IPS-20b (cell line): ENCODE results near the gene KERA.

Source experiments
- H3K27ac ChIP-seq: one replicate; pipeline ENCODE4 v1.5.1; 2013; ENCODE audit warnings: low read length
- H3K27me3 ChIP-seq: 2 replicates; pipeline ENCODE4 v1.6.1; 2013; ENCODE audit warnings: mild to moderate bottlenecking, low read length, inconsistent platforms; ENCODE audit not compliant: insufficient read depth
- H3K36me3 ChIP-seq: 2 replicates; pipeline ENCODE4 v1.6.1; 2013; ENCODE audit warnings: low read depth, mild to moderate bottlenecking, inconsistent platforms, low read length, moderate library complexity; ENCODE audit not compliant: insufficient read depth
- H3K4me1 ChIP-seq: 2 replicates; pipeline ENCODE4 v1.6.1; 2013; ENCODE audit warnings: mild to moderate bottlenecking, control low read depth, inconsistent platforms, low read length, moderate library complexity; ENCODE audit not compliant: insufficient read depth
- H3K4me3 ChIP-seq: 2 replicates; pipeline ENCODE4 v1.5.1; 2013; ENCODE audit warnings: mild to moderate bottlenecking, low read length, inconsistent platforms
- H3K9ac ChIP-seq: 2 replicates; pipeline ENCODE4 v1.6.1; 2013; ENCODE audit warnings: low read depth, mild to moderate bottlenecking, inconsistent platforms, low read length, moderate library complexity
- H3K9me3 ChIP-seq: 2 replicates; pipeline ENCODE4 v1.6.1; 2013; ENCODE audit warnings: mild to moderate bottlenecking, low read depth, low read length, inconsistent platforms; ENCODE audit not compliant: insufficient read depth

KERA gene

DNA sequence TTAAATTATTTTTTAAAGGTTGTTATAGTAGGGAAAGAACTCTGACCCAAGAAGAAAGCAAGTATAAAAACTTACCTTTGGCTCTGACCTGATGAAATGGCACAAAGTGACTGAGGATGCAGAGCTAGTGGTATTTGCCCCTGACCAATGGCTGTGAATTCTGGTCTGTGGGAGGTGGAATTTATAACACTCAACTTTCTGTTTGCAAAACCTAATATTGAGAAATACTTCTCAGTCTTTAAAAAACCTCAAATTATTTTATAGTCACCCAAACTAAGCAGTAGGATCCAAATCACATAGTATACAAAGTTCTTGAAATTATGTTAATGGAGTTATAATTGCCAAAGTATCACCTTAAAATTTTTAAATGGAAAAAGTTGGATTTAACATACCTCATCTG lies 53.0 kb downstream of the KERA start, which contains the start of gene EPYC:
Gene EPYC (minus strand): TSS at position 101 of the 400 bp plus-strand sequence. CDS start 2,407 bp downstream, outside the sequence.
- no peaks in the 10 kb centered on the region for H3K9me3 ChIP-seq
- H3K9ac ChIP-seq: no peak within 1 kb of the TSS
- no peaks in the 10 kb centered on the region for H3K36me3 ChIP-seq
- H3K4me1 ChIP-seq: no peaks in the 10 kb centered on the region
- H3K27ac ChIP-seq: no peak within 1 kb of the TSS
- no peak within 1 kb of the TSS for H3K4me3 ChIP-seq
- no peaks in the 10 kb centered on the region for H3K27me3 ChIP-seq

DNA sequence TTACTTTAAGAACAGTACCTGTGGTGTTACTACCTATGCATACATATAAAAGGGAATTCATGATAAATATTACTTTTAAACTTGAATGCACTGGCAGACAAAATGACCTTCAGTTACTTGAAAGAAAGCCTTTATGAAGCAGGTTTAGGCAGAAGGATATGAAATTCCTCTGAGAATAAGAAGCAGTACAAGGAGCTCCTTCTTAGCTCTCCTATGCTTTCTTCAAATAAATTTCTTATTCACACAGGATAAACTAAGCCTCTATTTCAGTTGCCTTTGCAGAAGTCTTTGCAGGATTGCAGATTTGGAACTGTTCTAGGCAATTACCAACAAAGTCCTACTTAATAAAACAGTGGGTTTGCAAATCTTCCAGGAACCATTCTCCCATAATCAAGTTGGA lies 54.1 kb downstream of the KERA start:
- Histone ChIP-seq H3K9ac (no peak overlapping the region), H3K27me3 (no peaks in the 10 kb centered on the region), H3K4me3 (no peak overlapping the region), H3K4me1 (no peaks in the 10 kb centered on the region), H3K36me3 (no peaks in the 10 kb centered on the region), H3K27ac (no peak overlapping the region), H3K9me3 (no peaks in the 10 kb centered on the region)

DNA sequence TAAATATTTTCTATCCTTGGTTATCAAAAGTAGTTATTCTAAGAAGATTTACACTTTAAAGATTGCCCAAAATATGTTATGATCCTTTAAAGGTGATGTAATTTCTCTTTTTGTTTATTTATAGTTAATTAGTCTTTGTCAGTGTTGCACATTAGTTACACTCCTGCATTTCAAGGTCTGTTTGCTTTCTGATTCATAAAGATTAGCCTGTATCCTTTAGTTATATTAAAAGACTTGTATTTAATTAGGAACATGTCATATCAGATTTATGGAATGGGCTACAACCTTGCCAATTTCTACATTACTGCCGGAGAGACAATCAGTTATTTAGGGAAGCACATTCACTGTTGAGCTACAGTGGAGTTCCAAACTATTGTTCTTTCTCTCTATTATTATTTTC lies 56.5 kb downstream of the KERA start:
- H3K27ac ChIP-seq: no peak overlapping the region
- no peaks in the 10 kb centered on the region for H3K4me1 ChIP-seq
- H3K4me3 ChIP-seq: no peak overlapping the region
- no peak overlapping the region for H3K9ac ChIP-seq
- no peaks in the 10 kb centered on the region for H3K9me3 ChIP-seq
- no peaks in the 10 kb centered on the region for H3K27me3 ChIP-seq
- no peaks in the 10 kb centered on the region for H3K36me3 ChIP-seq
